A673 (cell line): ENCODE results near the gene LRRC47.

ENCODE experiments used
- CTCF ChIP-seq: fragments of 300-800, 200-600 bp; sonication (generic); conservative IDR thresholded peaks from 2 replicates; pipeline ENCODE4 v1.5.1; 2017; ENCODE audit warnings: low read depth, mild to moderate bottlenecking, antibody characterized with exemption, low read length, moderate library complexity, mixed read lengths
- EZH2 ChIP-seq: fragments of 200-600 bp; sonication (generic); IDR thresholded peaks from 2 replicates; pipeline ENCODE4 v1.6.1; 2017; ENCODE audit warnings: borderline replicate concordance, low read depth, mild to moderate bottlenecking, mixed read lengths, antibody characterized with exemption, low read length; ENCODE audit not compliant: poor library complexity, severe bottlenecking

GRCh38 chr1:3787349-3787715, 9.0 kb downstream of the LRRC47 start:
- no peak for TF ChIP-seq CTCF
- TF ChIP-seq EZH2 = no peak
